ENCODE results near the gene EML5. TPM values are rescaled to one million over a fixed set of nuclear protein-coding genes. Genes with fewer than 3 reads are reported as not detected.

Gene EML5
- total RNA-seq, 1 donor from 2014 or later: 0.13 TPM

- DNase-seq (ENCODE audit: low spot score) (no peak), ATAC-seq (no peak)
These were observed 167.1 kb downstream of the EML5 start for GRCh38 chr14:88625671-88626070.

DNA sequence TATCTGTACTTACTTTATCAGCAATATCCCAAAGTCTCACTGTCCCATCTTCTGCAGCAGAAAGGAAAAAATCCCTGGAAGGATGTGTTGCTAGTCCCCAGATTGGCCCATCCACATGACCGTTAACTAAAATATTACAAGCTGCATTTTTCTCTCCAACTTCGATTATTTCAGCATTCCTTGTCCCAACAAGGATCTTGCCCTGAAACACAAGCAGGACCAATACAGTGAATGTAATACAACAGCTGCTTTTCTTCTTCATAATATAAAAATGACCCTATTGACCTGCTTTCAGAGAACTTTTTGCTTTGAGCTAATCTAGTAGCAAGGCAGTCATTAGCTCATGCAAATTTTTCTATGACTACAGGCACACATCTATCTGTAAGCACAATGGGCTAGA, 171.7 kb downstream of the EML5 start:
- ATAC-seq (no peak), DNase-seq (ENCODE audit: low spot score) (no peak)

GRCh38 chr14:88618476-88618875, 174.3 kb downstream of the EML5 start:
- no peak for ATAC-seq
- DNase-seq (ENCODE audit: low spot score): no peak

GRCh38 chr14:88617479-88617878, 175.3 kb downstream of the EML5 start:
- ATAC-seq: no peak

GRCh38 chr14:88616697-88617096, 176.1 kb downstream of the EML5 start:
- ATAC-seq (no peak), DNase-seq (ENCODE audit: low spot score) (no peak)

More at GRCh38 chr14:88617479-88617878, 175.3 kb downstream of the EML5 start:
- DNase-seq (ENCODE audit: low spot score): no peak

DNA sequence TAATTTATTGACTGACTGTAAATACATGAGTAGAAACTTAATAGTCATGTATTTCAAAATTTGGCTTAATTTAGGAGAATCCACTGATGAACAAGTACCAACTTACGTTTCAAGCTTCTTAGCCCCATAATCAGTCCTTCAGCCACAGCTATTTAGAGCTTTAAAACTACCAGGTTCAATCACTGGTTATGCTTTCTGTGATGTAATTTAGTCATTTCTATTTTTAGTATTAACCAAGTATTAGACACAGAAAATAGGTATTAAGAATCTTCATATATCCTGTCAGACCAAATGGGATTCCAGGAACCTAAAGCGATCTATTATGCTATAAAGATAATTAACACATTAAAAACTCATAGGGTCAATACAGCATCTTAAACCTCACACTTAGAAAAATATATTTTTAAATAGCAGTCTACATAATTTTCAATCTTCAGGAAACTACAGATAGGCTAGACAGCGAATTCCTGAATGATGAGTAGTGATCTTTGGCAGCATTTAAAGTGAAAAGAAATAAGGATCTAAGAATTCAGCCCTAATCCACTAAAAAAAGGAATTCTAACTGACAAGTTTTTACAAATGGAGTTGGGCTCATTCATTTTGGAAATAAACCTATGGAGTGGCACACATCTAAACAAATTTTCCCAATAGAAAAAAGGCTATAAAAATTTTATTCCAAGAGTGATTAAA, 178.4 kb downstream of the EML5 start:
- DNase-seq (ENCODE audit: low spot score): no peak
- ATAC-seq: no peak

DNA sequence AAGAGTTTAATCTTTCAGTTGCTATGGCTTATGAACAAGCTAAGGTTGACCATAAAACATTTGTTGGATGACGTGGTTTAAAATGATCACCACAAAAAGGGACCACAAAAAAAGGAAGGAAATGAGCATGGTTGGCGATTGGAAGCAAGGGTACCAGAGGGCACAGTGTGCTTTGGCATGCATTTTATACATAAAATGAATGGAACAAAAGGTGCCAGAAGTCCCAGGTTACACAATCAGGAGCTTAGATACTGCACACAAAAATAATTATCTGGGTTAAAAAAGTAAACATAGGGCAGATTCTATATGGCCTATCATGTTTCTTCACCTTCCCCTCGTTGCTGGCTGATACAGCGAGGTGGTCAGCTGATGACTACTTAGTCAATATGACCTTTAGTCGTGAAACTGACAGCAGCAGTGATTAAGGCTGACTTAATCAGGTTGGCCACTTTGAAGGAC, 179.2 kb downstream of the EML5 start:
- ATAC-seq (peak; percentile 91), DNase-seq (ENCODE audit: low spot score) (peak; percentile 49)

GRCh38 chr14:88612981-88613380, 179.8 kb downstream of the EML5 start:
- ATAC-seq (no peak), DNase-seq (ENCODE audit: low spot score) (no peak)

DNA sequence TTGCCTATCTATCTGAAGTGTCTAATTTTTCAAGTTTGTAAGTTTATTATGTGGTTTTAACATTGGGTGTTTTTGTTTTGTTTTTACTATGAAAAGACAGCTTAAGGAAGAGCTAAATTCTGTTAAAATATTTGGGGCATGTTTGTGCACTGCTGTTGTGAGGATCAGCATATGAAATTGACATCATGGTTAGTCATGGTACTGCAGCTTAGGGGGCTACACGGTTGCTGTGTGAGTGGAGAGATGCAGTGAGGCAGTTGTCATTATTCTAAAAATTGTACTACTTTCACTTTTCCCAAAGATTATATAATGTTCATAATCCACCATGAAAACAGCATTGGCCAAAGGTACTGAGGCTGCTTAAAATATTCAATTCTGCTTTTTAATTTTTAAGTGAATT, 180.9 kb downstream of the EML5 start:
- ATAC-seq (no peak), DNase-seq (ENCODE audit: low spot score) (no peak)

DNA sequence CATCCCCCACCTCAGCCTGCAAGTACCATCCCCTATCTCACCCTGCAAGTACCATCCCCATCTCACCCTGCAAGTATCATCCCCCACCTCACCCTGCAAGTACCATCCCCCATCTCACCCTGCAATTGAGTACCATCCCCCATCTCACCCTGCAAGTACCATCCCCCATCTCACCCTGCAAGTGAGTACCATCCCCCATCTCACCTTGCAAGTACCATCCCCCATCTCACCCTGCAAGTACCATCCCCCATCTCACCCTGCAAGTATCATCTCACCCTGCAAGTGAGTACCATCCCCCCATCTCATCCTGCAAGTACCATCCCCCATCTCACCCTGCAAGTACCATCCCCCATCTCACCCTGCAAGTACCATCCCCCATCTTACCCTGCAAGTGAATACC, 184.9 kb downstream of the EML5 start:
- DNase-seq (ENCODE audit: low spot score): no peak
- ATAC-seq: no peak

DNA sequence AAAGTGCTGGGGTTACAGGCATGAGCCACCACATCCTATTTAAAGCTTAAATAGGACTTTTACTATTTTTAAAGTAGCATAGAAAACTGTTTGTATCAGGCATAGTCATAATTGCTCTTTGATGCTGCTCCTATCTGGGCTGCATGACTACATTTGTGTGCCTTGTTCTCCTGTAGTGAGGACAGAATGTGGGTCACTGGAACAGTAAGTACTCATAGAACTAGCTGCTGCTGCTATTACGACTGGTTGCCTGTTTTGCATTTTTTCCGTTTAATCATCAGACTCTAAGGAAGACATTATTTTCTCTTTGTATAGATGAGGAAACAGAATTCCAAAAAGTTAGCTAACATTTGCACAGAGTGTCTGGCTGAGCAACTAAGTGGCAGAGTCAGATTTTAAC, 187.2 kb downstream of the EML5 start:
- DNase-seq (ENCODE audit: low spot score) (no peak), ATAC-seq (no peak)

- DNase-seq (ENCODE audit: low spot score) (no peak), ATAC-seq (no peak)
These were observed 188.5 kb downstream of the EML5 start for GRCh38 chr14:88604212-88604611.

DNA sequence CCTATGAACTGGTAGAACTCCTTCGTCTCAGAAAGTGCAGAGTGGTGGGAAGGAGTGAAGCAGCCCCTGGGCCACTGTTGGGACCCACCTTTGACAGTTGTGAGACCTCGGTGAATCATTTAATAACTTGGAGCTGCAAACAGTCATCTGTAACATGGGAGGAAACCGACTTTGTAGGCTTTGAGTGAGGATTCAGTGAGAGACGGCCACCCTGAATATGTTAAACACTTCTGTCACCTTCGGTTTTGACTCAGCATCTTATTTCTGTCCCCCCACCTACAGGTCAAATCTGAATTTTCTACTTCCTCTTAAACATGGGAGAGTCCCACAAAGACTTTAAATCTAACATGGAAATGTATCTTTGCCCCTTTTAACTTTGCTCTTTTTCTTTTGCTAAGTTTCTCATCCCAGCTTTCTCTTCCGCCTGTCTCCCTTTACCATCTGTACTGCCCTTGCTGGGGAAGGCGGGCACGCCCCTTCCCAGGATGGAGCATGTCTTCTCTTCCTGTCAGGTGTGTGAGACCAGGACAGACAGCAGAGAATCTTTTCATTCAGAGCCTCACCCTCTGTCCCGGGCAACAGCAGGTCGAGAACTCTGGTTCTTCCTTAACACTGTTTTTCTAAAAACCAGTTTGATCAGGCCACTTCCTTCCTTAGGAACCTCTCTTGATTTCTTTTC, 192.9 kb downstream of the EML5 start:
- no peak for DNase-seq (ENCODE audit: low spot score)
- no peak for ATAC-seq

- ATAC-seq: no peak
- no peak for DNase-seq (ENCODE audit: low spot score)
These were observed 193.4 kb downstream of the EML5 start for GRCh38 chr14:88599326-88599725.

DNA sequence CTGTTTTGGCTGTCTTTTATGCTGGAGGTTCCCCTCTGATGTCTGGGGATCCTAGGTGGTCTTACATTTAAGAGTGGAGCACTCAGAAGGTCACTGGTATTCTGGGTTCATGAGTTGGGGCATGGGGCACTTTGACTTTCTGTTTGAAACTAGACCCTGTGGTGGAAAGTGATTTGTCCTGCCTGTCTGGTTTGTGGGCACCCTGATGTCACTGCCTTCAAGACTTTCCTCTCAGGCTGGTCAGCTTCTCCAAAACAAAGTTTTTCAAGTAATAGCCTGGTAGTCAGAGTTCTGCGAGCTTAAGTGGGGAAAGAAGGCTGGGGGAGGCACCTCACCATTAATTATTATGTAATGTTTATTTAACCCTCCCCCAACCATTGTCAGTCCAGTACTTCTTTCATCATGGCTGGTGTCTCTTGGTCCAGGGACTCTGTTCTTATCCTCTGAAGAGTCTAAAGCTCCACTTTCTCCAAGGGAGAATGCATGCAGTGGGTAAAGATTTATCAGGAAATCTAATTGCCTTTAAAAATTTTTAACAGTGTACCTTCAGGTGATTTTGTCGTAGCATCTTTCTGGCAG, 194.6 kb downstream of the EML5 start:
- no peak for DNase-seq (ENCODE audit: low spot score)

GRCh38 chr14:88597601-88598000, 195.2 kb downstream of the EML5 start:
- ATAC-seq: no peak
- DNase-seq (ENCODE audit: low spot score): no peak

More for the DNA sequence above, 194.6 kb downstream of the EML5 start:
- ATAC-seq: peak; percentile 67

GRCh38 chr14:88597038-88597437, 195.7 kb downstream of the EML5 start:
- DNase-seq (ENCODE audit: low spot score): no peak
- no peak for ATAC-seq

DNA sequence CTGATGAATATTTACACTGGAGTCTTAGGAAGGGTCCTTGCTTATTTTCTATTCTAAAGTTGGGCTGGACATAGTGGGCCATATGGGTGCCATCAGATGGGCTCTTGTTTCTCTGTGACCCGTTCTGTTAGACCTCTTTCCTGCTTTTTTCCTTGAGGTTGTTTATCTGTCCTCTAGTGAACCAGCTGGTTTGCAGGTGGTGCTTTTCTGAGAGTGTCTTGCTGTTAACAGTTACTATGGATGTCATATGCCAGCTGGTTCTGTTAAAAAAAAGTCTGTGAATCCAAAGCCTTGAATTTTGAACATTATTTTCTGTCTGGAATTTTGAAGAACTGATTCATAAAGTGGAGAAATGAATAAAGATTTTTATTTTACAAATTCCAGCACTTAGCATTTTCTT, 200.7 kb downstream of the EML5 start:
- ATAC-seq (no peak), DNase-seq (ENCODE audit: low spot score) (no peak)

GRCh38 chr14:88590173-88590572, 202.6 kb downstream of the EML5 start:
- no peak for ATAC-seq
- no peak for DNase-seq (ENCODE audit: low spot score)

- DNase-seq (ENCODE audit: low spot score) (no peak), ATAC-seq (no peak)
These were observed 204.7 kb downstream of the EML5 start for GRCh38 chr14:88588081-88588480.

DNA sequence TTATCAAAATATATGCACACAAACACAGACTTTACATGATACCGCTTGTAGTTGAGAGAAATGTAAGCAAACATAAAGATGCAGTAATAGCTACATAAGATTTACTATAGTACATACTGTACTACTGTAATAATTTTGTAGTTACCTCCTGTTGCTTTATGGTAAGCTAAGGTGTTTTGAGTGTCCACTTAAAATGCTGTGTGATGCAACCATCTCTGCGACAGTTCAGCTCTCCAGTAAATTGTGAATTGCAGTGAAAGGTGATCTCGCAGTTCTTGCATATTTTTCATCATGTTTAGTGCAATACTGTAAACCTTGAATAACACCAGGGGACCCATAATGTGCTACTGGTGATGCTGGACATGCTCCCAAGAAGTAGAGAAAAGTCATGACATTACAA, 208.3 kb downstream of the EML5 start:
- ATAC-seq: no peak
- DNase-seq (ENCODE audit: low spot score): no peak

DNA sequence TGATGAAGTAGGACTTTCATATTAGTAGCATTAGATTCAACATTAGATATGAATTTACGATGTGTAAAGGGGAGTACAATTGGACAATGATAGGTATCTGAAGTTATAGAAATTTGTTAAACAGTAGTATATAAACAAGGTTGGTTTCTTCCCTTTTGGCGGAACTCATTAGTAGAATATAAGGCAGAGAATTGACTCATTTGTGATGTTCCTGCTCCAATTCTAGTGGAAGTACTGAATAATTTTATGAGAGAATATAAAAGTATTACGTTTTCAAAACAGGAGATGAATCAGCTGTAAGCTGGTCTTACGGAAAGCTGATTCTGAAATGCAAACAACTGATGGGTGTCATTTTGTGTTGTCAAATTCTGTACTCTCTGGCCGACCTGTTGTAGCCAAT, 216.5 kb downstream of the EML5 start:
- ATAC-seq (no peak), DNase-seq (ENCODE audit: low spot score) (no peak)

All from left lobe of liver (tissue), 2 donors.